Neural progenitor cell (in vitro differentiated cells): ENCODE measurements around the gene DOCK9.

Source experiments
- CTCF ChIP-seq: fragments of 200-600 bp; sonication (generic); IDR thresholded peaks from 2 replicates; pipeline ENCODE4 v1.5.1; 2017; ENCODE audit warnings: antibody characterized with exemption, mild to moderate bottlenecking
- EZH2 ChIP-seq: fragments of 200-600 bp; sonication (generic); IDR thresholded peaks from 2 replicates; pipeline ENCODE4 v1.6.1; 2017; ENCODE audit warnings: antibody characterized with exemption, mild to moderate bottlenecking, moderate library complexity
- EZH2phosphoT487 ChIP-seq: fragments of 200-600 bp; sonication (generic); IDR thresholded peaks from 2 replicates; pipeline ENCODE4 v1.6.1; 2017; ENCODE audit warnings: antibody characterized with exemption

GRCh38 chr13:98942485-98942884 is 35.4 kb downstream of the DOCK9 start:
- TF ChIP-seq EZH2phosphoT487 (no peak), CTCF (no peak), EZH2 (no peak)
